ENCODE results near the gene CSNK2B.
A peak's percentile ranks its signal among the peaks of the same experiment; 100 is the strongest.
"Not testable (repeated sequence)": the region's sequence is repeated elsewhere in the genome, so short reads cannot be mapped to it uniquely, and the experiment has no call there.

Gene CSNK2B

GRCh38 chr6:31687860-31688693, 22.2 kb downstream of the CSNK2B start:
- DNase-seq (ENCODE audit: low read depth), result no peak

DNA sequence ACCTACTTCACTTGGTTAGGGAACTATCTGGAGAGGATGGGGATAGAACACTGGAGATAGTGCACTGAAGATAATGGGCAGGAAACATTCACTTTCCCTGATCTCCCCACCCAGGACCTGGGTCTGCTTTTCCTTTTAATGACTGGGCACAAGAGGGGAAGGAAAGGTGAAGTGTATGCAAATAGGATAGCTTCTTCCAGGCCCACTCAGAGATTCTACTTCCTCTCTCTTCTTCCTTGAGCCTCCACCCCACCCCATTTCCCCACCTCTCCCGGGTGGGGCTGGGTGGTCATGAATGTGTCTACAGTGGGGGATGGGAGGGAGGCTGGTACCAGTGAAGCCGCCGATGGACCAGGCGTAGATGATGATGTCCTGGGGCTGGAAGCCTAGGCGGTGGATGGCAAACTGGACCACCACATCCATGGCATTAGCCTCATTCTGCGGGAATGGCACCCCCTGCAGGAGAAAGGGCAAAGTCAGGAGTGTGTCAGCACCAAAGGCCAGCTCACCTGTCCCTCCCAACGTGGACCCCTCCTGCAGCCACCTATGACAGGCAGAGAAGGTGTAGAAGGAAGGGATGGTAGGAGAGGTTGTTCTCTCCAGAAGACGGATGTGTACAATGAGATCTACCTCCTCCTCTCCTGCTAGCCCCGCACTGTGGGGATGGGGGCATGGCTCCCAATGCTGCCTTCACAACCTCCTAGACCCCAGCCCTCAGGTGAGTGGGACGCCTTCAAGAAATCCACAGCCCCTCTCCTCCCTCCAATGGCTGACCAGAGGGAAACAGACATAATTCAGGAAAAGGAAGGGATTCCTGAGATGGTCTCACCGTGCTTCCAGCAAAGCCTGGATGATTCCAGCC, 23.6 kb downstream of the CSNK2B start:
- no peak for DNase-seq (ENCODE audit: low read depth)

GRCh38 chr6:31690231-31691077, 24.6 kb downstream of the CSNK2B start:
- no peak for DNase-seq (ENCODE audit: low read depth)

- no peak for DNase-seq (ENCODE audit: low read depth)
These were observed 25.2 kb downstream of the CSNK2B start for GRCh38 chr6:31691078-31691463.

- DNase-seq (ENCODE audit: low read depth), result no peak
These were observed 25.8 kb downstream of the CSNK2B start for GRCh38 chr6:31691564-31692108.

DNA sequence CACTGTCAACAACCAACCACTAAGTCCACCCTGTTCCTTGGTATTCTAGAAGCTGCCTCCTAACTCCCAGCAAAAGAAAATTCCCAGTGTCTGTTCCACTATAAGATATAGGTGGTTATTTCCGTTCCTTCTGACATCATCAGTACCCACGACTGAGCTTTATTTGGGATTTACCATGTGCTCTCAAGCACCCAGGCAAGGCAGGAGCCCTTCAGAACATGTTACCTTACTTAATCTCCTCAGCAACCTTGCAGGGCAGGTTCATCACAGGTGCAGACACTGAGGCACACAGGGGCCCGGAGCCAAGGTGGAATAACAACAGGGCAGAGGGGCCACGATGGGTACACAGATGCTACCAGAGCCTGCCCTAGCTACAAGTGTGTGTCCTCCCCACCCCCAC, 26.5 kb downstream of the CSNK2B start:
- no peak for DNase-seq (ENCODE audit: low read depth)

DNA sequence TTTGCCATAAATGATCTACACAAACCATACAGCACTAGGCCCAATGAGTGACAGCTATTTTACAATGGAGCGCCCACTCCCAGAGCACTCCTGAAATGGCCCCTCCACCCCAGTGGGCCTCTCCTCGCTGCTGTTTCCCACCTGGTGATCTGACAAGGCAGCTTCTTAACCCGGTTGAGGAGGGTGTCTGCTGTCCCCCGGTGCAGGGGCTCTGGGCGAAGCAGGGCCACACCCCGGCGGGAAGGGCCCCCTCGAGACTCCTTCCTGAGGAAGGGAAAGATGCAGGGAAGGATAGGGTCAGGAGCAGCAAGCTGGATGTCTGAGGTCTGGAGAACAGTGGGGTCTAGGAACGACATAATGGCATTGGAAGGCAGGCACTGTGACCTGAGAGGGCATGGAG, 27.0 kb downstream of the CSNK2B start:
- DNase-seq (ENCODE audit: low read depth), result no peak

DNA sequence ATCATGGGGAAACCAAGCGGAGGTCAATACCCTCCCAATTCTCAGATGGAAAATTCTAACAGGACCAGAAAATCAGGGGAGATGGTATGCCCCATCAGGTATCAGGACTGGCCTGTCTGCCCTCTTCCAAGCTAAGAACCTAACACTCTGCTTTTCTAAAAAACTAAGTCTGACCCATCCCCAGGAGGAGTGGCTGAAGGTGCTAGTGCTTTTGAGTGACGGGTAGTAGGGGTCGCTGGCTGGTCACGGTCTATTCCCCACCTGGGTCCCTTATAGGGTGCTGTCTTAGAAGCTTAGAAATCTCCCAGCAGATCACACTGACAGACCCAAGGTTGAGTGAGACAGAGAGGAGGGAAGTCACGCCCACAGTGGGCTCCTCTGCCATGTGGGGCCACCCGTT, 27.7 kb downstream of the CSNK2B start:
- DNase-seq (ENCODE audit: low read depth), result no peak

DNA sequence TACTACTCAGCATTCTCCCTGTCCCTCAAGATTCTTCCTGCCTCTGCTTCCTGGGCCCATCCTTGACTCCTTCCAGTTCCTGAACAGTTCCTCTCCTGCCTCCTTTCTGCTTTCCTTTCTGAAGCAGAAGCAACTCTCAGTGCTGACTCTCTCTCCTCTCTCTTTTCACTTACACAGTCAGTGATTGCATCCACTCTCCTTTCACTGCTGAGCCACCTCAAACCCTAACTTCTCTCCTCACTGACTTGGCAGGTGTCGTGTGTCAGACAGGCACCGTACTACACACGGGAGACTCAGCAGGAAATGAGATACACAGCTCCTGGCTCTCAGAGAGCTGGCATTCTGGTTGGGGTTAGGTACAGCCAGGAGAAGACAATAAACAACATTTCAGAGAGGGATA, 31.7 kb downstream of the CSNK2B start:
- no peak for DNase-seq (ENCODE audit: low read depth)

DNA sequence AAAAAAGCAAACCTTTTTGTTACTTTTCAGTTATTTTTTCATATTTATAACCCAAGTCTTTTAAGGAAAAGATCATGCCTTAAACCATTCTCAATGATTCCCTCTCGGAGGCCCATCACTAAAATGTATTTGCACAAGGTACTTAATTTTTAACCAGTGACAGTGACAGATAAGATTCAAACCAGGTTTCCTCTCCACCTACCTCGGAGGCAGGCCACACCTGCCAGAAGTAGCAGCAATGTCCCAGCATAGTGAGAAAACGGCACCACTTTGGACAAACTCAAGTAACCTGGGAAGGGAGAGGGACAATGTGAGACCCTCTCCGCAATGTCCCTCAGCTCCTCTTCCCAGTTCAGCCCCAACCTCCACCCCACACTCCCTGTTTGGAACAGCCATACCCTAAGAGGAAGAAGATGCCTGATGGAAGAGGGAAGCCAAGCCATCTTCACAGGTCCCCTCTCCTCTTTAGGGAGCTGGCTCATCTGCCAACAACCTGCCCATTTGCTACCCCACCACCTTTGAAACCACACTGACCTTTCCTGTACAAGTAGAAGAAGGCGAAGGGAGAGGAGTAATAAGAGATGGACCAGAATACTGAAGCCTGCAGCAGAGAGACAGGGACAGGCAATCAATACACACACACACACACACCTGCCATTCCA, 35.0 kb downstream of the CSNK2B start:
- no peak for DNase-seq (ENCODE audit: low read depth)

DNA sequence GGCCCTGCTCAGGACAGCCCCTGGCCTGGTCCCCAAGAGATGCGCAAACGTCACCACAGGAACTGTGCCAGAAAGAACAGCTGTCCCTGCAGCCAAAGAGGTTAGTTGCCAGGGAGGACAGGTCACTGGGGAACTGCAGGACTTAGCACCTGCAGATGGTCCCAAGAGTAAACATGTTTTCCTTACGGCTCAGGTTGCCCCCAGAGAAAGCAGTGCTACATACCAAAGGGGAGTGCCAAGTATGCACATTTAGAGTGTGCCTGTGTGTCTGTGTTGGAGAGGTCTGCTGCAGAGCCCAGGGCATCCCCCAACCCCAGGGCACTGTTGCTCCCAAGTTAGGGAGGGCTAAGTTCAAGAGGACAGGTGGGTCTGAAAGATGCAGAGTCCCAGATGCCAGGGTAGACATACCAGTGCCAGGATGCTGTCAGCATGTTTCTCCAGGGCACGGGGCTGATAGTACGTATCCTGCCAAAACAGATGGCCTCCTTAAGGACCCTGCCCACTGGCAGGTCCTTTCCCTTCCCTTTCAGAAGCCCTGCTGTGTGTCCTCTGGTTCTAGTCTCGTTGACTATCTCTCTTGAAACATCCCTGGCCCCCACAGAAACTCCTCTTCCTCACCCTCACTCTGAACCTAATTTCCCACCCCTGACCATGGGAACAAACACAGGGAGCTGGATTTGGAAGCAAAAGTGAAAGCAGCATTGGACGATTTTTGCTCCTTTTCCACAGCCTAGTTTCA, 36.0 kb downstream of the CSNK2B start:
- no peak for DNase-seq (ENCODE audit: low read depth)

DNA sequence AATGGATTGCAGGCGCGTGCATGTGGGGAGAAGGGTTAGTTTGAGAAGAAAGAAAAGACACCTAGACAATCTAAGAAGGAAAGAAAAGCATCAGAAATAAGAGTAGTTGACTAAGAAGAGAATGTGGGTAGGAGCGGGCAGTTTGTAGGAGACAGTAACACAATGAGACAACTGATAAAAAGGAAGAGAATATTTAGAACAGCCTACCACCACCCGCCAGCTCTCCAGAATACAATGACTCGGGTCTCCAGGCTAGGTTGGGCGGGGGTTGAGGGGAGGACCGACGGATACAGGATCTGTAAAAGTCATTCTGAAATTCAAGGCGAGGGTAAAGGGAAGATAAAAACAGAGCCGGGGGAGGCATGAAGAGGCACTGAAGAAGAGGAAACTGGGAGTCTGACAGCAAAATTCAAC, 36.5 kb downstream of the CSNK2B start:
- no peak for DNase-seq (ENCODE audit: low read depth)

DNA sequence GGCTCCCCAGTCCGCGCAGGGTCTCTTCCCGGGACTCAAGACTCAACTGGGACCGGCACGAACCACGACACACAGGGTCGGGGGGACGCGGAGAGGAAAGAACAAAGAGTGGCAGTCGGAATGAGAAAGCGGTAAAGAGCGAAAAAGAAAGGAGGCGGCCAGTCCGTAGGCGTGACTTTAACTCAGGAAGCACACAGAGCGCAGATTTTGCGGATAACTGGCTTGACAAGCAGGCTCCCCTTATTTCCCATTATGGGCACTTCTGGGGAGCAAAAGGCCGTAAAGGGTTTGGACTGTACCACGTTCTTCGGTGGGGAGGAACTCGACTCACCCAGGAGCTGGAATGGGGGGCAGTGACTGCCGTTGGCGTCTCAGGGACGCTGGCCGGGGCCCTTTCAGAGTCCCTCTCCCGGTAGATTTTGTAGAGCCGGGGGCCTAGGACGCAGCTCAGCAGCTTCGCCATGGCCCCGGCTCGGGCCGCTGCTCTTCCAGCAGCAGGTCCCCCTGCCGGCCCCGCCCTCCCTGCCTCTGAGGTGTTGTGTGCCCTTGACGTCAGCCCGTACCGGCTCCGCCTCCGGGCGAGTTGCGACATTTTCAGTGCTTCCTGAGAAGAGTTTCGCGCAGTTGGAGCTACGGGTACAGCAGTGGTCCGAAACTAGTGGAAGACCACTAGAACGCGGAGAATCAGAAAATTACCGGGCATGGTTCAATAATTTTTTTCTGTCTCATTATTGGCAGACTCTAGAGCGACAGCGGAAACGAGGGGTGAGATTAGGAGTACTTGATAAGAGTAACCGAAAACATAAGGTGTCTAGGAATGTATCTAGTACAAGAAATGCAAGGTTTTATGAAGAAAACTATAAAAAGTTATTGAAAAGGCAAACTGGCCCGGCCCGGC, 37.2 kb downstream of the CSNK2B start, which contains the start of gene ABHD16A:
Gene ABHD16A (minus strand): TSS at position 506 of the 898 bp plus-strand sequence. CDS start 43 bp downstream, at position 463.
- peak; percentile 96 for DNase-seq (ENCODE audit: low read depth)

GRCh38 chr6:31705931-31706330, 40.1 kb downstream of the CSNK2B start:
- DNase-seq (ENCODE audit: low read depth), result no peak

DNA sequence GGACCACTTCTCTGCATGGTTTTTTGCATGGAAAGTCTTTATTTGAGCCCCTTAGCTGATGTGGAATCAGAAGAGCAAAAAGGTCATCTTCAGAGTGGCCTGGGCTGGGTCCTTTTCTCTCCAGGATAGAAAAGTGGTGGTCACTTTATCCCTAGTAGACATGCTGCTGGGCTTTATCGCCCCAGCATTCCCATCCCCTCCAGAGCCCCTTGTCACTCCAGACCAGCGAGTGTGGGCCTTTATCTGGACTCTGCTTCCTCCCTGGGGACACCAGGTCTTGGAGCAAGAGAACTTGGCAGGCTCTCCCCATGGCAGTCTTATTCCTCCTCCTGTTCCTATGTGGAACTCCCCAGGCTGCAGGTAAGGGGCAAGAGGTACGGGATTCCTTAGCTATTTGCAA, 40.7 kb downstream of the CSNK2B start, which contains the start of gene LY6G6F:
Gene LY6G6F (plus strand): TSS at position 268 of the 400 bp plus-strand sequence. CDS start 41 bp downstream, at position 309.
- DNase-seq (ENCODE audit: low read depth), result no peak

DNA sequence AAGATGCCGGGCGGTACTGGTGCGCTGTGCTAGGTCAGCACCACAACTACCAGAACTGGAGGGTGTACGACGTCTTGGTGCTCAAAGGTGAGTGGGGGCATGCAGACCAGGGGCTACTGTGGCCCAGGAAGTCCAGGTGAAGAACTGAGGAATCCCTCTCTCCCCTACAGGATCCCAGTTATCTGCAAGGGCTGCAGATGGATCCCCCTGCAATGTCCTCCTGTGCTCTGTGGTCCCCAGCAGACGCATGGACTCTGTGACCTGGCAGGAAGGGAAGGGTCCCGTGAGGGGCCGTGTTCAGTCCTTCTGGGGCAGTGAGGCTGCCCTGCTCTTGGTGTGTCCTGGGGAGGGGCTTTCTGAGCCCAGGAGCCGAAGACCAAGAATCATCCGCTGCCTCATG, 41.8 kb downstream of the CSNK2B start:
- DNase-seq (ENCODE audit: low read depth), result no peak

DNA sequence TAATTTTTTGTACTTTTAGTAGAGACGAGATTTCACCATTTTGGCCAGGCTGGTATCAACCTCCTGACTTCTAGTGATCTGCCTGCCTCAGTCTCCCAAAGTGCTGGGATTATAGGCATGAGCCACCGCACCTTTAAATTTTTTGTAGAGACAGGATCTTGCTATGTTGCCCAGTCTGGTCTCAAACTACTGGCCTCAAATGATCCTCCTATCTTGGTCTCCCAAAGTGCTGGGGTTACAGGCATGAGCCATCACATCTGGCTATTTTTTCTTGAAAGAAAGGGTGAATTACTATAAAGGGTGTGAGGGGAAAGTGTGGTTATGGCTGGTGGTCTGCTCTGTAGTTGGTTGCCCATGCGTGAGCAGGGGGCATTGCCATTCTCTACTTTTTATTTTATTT, 42.3 kb downstream of the CSNK2B start:
- no peak for DNase-seq (ENCODE audit: low read depth)

DNA sequence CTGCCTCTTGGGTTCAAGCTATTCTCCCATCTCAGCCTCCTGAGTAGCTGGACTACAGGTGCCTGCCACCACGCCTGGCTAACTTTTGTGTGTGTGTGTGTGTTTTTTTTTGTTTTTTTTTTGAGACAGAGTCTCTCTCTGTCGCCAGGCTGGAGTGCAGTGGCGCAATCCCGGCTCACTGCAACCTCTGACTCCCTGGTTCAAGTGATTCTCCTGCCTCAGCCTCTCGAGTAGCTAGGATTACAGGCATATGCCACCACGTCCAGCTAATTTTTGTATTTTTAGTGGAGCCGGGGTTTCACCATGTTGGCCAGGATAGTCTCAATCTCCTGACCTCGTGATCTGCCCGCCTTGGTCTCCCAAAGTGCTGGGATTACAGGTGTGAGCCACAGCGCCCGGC, 43.3 kb downstream of the CSNK2B start:
- not testable (repeated sequence) for DNase-seq (ENCODE audit: low read depth)

DNA sequence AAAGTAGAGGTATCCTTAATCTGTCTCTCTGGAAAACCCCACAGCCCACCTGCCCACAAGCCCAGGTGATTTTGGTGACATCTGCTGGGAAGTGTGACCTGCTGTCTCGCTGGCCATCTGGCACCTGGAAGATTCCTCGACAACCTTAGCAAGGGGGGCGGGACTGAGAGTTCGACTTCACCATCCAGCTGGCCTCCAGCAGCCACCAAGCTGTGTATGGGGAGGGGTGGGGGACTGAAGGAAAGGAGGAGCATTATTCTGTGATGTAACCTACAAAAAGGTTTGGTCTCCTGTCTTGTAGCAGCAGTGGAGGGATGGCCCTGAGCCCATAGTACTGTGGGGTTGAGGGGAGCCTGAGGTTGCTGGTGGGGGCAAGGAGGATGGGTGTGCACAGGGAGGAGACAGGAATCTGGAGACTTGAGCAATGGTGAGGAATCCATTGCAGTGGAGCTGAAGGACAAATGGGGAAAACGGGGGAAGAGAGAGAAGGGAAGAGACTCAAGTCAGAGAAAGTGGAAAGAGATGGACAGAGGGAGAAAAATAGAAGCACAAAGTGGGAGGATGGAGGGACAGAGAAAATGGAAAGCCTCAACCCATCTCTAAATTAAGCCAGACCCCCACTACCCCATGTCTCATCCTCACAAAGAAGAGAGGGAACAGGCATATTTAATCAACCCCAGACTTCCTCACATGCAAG, 44.8 kb downstream of the CSNK2B start:
- no peak for DNase-seq (ENCODE audit: low read depth)

Measured in stimulated activated CD4-positive, alpha-beta T cell treated with anti-CD3 and anti-CD28 coated beads, Interleukin-2, amount 100 ng/mL, for 4 hours (primary cell).